RWPE1 (cell line): ENCODE data around the gene CD300LG.

Experiments
- CTCF ChIA-PET: fragments of 350-600 bp; sonication (Branson Sonifier 250); formaldehyde crosslinking; extraction: SDS; loops from one replicate; lab custom pipeline; 2021; lab: Yijun Ruan, JAX
- POLR2A ChIA-PET: fragments of 400-600 bp; formaldehyde crosslinking; extraction: SDS; loops from one replicate; lab custom pipeline; 2020; ENCODE audit warnings: antibody characterized with exemption; ENCODE audit not compliant: low non-redundant PET; lab: Yijun Ruan, JAX
- DNase-seq: peaks from one replicate; pipeline ENCODE4 v3.0.0; 2012; ENCODE audit warnings: low spot score
- H3K27ac ChIP-seq: fragments of 450-650 bp; 2 replicates; pipeline ENCODE4 v1.5.1; 2017
- TF ChIP-seq, protein P1 (sequence below): fragments of 450-650 bp; conservative IDR thresholded peaks from 2 replicates; pipeline ENCODE4 v1.5.1; 2017; ENCODE audit warnings: low read depth, mild to moderate bottlenecking

The CD300LG gene

DNA sequence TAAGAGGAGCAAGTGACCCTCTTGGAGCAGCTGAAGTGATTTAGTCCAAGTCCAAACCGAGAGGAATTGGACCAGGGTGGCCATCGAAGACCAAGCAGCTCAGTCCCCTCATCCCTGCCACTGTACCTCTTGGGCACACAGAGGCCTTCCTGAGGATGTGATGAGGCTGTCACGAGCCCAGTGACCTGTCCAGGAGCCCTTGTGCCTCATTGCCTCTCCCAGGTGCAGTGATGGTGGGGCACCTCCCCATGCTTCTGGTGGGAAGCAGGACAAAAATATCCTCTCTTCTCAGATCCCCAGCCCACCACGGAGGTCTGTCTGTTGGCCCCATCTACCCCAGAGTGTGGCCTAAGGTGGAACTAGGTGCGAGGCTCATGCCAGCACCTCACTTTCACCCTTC, 2.7 kb upstream of the CD300LG start:
- no peak overlapping the region for H3K27ac ChIP-seq
- TF ChIP-seq, protein P1, sequence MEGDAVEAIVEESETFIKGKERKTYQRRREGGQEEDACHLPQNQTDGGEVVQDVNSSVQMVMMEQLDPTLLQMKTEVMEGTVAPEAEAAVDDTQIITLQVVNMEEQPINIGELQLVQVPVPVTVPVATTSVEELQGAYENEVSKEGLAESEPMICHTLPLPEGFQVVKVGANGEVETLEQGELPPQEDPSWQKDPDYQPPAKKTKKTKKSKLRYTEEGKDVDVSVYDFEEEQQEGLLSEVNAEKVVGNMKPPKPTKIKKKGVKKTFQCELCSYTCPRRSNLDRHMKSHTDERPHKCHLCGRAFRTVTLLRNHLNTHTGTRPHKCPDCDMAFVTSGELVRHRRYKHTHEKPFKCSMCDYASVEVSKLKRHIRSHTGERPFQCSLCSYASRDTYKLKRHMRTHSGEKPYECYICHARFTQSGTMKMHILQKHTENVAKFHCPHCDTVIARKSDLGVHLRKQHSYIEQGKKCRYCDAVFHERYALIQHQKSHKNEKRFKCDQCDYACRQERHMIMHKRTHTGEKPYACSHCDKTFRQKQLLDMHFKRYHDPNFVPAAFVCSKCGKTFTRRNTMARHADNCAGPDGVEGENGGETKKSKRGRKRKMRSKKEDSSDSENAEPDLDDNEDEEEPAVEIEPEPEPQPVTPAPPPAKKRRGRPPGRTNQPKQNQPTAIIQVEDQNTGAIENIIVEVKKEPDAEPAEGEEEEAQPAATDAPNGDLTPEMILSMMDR, result no peak
- CTCF ChIA-PET, result interaction anchor here (0.6 kb wide), 1 partner anchor 846 kb away, joined by 3 read pairs; no protein-coding TSS in a partner anchor
- no peak for DNase-seq
- POLR2A ChIA-PET, result no interaction called here

DNA sequence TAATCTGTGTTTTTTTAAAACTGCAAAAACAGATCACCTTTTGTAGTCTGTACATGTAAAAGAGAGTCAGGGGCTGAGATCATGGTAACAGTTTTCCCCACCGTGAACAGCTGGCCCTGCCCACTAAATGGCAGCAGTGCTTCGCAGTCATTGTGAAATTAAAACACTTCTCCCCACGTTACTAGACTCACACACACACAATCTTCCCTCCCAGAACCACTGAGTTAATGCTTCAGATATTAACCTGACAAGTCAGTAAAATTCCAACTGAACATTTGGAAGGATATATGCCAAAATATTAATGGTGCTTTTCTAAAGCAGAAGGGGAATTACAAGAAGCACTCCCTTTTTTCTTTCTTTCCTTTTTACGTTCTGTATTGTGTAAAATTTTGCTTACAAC, 1.2 kb upstream of the CD300LG start:
- no peak overlapping the region for H3K27ac ChIP-seq
- no peak for DNase-seq
- ChIA-PET POLR2A (no interaction called here), CTCF (interaction anchor here (0.5 to 1.8 kb wide), 22 partner anchors 11 to 228 kb away, joined by 3 to 17 read pairs (median 4); partner anchors contain the start of gene MPP3)
- TF ChIP-seq, protein P1, result no peak

DNA sequence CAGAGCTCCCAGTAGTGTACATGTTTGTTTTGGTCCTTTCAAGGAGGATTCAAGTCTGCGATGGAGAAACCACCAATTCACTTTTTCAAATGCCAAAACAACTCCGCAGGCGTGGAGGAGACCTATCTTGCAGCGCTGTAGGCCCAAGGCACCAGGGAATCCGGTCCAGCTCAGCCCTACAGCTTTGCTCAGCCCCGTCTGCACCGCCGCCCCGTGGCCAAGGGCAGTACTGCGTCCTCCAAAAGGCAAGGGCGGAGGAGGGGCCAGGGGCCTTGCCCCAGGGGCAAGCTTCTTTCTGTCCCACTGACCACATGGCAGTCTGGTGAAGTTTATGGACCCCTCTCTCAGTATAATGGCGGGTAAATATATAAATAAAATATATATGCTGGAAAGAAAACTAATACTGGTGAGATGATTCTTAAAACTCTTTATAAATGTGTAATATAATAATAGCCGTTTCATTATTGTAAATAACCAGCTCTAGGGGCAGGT, 709 bp upstream of the CD300LG start:
- DNase-seq, result peak; percentile 82
- ChIA-PET CTCF (interaction anchor here (0.5 to 1.8 kb wide), 29 partner anchors 10 to 697 kb away, joined by 3 to 17 read pairs (median 3); partner anchors contain the start of gene MPP3), POLR2A (no interaction called here)
- H3K27ac ChIP-seq, result no peak overlapping the region
- TF ChIP-seq, protein P1, result peak; percentile 98

DNA sequence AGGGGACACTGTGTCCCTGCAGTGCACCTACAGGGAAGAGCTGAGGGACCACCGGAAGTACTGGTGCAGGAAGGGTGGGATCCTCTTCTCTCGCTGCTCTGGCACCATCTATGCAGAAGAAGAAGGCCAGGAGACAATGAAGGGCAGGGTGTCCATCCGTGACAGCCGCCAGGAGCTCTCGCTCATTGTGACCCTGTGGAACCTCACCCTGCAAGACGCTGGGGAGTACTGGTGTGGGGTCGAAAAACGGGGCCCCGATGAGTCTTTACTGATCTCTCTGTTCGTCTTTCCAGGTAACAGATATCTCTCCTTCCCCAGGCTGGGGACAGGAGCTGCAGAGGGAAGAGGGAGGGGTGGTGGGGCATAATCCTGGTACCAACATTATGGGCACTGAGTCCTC, 1.6 kb downstream of the CD300LG start:
- ChIA-PET CTCF (interaction anchor here (0.8 kb wide), 1 partner anchor 888 kb away, joined by 3 read pairs; no protein-coding TSS in a partner anchor), POLR2A (interaction anchor here (0.6 kb wide), 1 partner anchor 77 kb away, joined by 6 read pairs; no protein-coding TSS in a partner anchor)
- DNase-seq, result no peak
- TF ChIP-seq, protein P1, result no peak
- H3K27ac ChIP-seq, result no peak overlapping the region

DNA sequence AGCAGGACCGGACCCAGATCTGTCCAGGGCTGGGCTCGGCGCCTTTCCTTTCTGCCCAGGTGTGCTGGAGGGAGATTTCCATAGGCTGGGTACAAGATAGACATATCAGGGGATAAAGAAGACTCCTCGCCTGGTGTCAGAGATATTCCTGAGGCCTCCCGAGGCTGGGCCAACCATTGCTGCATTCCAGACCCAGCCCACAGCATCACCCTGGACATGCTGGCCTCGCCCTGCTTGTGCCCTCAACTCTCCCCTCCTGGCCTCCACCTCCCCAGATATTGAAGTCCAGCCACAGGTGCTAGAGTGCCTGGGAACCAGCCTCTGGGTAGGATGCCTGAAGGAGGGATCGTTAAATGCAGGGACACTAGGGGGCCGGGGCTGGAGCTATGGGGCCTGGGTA, 2.1 kb downstream of the CD300LG start:
- CTCF ChIA-PET, result no interaction called here
- POLR2A ChIA-PET, result interaction anchor here (0.6 kb wide), 1 partner anchor 78 kb away, joined by 6 read pairs; no protein-coding TSS in a partner anchor
- DNase-seq, result no peak
- H3K27ac ChIP-seq, result no peak overlapping the region
- TF ChIP-seq, protein P1, result no peak

DNA sequence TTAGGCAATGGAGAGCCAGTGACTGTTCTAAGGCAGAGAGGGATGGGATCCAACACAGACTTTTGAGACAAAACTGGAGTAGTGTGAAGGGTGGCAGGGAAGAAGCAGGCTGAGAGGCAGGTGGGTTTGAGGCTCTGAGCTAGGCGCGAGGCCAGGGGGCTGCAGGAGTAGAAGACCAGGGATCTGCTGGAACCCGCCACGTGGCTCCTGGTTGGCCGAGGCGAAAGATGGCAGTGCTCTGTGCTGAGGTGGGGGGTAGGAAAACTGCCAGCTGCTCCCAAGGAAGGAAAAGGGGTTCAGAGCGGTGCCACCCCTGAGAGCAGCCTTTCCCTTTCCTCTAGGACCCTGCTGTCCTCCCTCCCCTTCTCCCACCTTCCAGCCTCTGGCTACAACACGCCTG, 5.6 kb downstream of the CD300LG start:
- POLR2A ChIA-PET, result no interaction called here
- CTCF ChIA-PET, result no interaction called here
- TF ChIP-seq, protein P1, result no peak

More for the DNA sequence above, 5.6 kb downstream of the CD300LG start:
- no peak for DNase-seq
- H3K27ac ChIP-seq, result no peak overlapping the region
